DND-41 (cell line): ENCODE measurements around the gene SLC25A22.

Experiments used
- EZH2 ChIP-seq: IDR thresholded peaks from 3 replicates; pipeline ENCODE4 v1.6.1; 2012; ENCODE audit warnings: borderline replicate concordance, low read depth, mild to moderate bottlenecking, moderate library complexity, low read length, inconsistent platforms; ENCODE audit not compliant: severe bottlenecking
- TF ChIP-seq, protein P1 (sequence below): IDR thresholded peaks from 2 replicates; pipeline ENCODE4 v1.5.1; 2012; ENCODE audit warnings: borderline replicate concordance, low read length, moderate library complexity, mild to moderate bottlenecking; ENCODE audit not compliant: poor library complexity, severe bottlenecking; ENCODE audit errors: extremely low read depth

DNA sequence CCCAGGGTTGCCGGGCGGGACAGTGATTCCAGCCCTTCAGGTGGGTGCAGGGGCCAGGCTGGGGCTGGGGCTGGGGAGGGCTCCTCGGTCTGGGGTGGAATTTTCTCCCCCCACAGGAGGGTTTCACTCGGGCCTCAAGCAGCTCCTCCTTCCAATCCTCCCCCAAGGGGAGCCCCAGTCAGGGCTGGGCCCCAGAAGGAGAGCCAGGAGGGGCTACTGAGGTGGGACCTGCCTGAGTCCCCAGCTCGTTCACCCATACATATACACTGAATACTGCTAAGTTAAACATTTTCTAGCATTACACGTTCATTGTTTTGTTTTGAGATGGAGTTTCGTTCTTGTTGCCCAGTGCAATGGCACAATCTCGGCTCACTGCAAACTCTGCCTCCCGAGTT, 28.1 kb upstream of the SLC25A22 start:
- TF ChIP-seq, protein P1, sequence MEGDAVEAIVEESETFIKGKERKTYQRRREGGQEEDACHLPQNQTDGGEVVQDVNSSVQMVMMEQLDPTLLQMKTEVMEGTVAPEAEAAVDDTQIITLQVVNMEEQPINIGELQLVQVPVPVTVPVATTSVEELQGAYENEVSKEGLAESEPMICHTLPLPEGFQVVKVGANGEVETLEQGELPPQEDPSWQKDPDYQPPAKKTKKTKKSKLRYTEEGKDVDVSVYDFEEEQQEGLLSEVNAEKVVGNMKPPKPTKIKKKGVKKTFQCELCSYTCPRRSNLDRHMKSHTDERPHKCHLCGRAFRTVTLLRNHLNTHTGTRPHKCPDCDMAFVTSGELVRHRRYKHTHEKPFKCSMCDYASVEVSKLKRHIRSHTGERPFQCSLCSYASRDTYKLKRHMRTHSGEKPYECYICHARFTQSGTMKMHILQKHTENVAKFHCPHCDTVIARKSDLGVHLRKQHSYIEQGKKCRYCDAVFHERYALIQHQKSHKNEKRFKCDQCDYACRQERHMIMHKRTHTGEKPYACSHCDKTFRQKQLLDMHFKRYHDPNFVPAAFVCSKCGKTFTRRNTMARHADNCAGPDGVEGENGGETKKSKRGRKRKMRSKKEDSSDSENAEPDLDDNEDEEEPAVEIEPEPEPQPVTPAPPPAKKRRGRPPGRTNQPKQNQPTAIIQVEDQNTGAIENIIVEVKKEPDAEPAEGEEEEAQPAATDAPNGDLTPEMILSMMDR = no peak
- no peak for TF ChIP-seq EZH2
